GM12878 (cell line): Measurements from ENCODE around the gene CD2. TPM values are rescaled to one million over a fixed set of nuclear protein-coding genes. Genes with fewer than 3 reads are reported as not detected.
A peak's percentile ranks its signal among the peaks of the same experiment; 100 is the strongest.

Experiments used
- ATAC-seq: fragments of 200-7000 bp; cut with Tn5 transposase; 3 replicates; pipeline ENCODE4 v1.9.1; 2020; ENCODE audit warnings: mild to moderate bottlenecking, moderate library complexity
- BruUV-seq: library from RNA; stranded (reverse); fragments of 400-500 nt; replicated peaks from 2 replicates; lab custom pipeline; 2021; lab: Mats Ljungman, UMichigan
- CTCF ChIA-PET: fragments of 300-600 bp; sonication (Branson Sonifier 250); formaldehyde crosslinking; extraction: SDS; loops from one replicate; lab custom pipeline; 2021; ENCODE audit warnings: inconsistent platforms; lab: Yijun Ruan, JAX
- POLR2A ChIA-PET: fragments of 350-600 bp; formaldehyde crosslinking; extraction: SDS; loops from one replicate; lab custom pipeline; 2021; ENCODE audit warnings: inconsistent platforms; lab: Charles Lee
- RAD21 ChIA-PET: fragments of 300-600 bp; sonication (Branson Sonifier 250); formaldehyde crosslinking; loops from one replicate; lab custom pipeline; 2023; ENCODE audit warnings: antibody characterized with exemption; ENCODE audit not compliant: unreplicated experiment; lab: Charles Lee
- SMC1A ChIA-PET: fragments of 300-600 bp; sonication (Branson Sonifier 250); formaldehyde crosslinking; loops from one replicate; lab custom pipeline; 2023; ENCODE audit not compliant: unreplicated experiment, uncharacterized antibody; lab: Charles Lee
- DNase-seq: peaks from one replicate; pipeline ENCODE4 v3.0.0-alpha.2; 2011; ENCODE audit warnings: low read depth, low spot score
- FAIRE-seq: peaks from 3 replicates; lab custom pipeline; 2011; peaks lifted over from hg19 to GRCh38; lab: Jason Lieb, UNC
- H2AFZ ChIP-seq: 2 replicates; pipeline ENCODE4 v1.6.0; 2011; ENCODE audit warnings: low read depth, low read length, control low read depth; ENCODE audit not compliant: control insufficient read depth
- H3K27ac ChIP-seq: 2 replicates; pipeline ENCODE4 v1.5.1; 2011; ENCODE audit warnings: control low read depth; ENCODE audit not compliant: control insufficient read depth, insufficient read depth
- H3K27me3 ChIP-seq, 2 experiments: replicated peaks in 1 of 2; 2 replicates each; pipeline versions ENCODE4 v1.6.0 to v1.6.1; 2011; ENCODE audit warnings: low read length in 1 of 2; ENCODE audit not compliant: control insufficient read depth in 2 of 2, insufficient read depth in 2 of 2
- H3K36me3 ChIP-seq, 2 experiments: 2 replicates each; pipeline ENCODE4 v1.5.1; 2011; ENCODE audit warnings: low read length in 1 of 2; ENCODE audit not compliant: control insufficient read depth in 2 of 2, insufficient read depth in 2 of 2
- H3K4me1 ChIP-seq: 2 replicates; pipeline ENCODE4 v1.6.1; 2011; ENCODE audit warnings: mild to moderate bottlenecking, low read length, moderate library complexity, mixed read lengths; ENCODE audit not compliant: control insufficient read depth, insufficient read depth
- H3K4me2 ChIP-seq: 2 replicates; pipeline ENCODE4 v1.6.0; 2011; ENCODE audit warnings: control low read depth; ENCODE audit not compliant: control insufficient read depth, insufficient read depth
- H3K4me3 ChIP-seq: fragments of 200-600 bp; sonication (generic); 2 replicates; pipeline ENCODE4 v1.5.1; 2016
- H3K79me2 ChIP-seq: 2 replicates; pipeline ENCODE4 v1.6.0; 2011; ENCODE audit warnings: low read length; ENCODE audit not compliant: control insufficient read depth, insufficient read depth
- H3K9ac ChIP-seq: 2 replicates; pipeline ENCODE4 v1.8.0; 2011; ENCODE audit warnings: low read length, control low read depth, mixed read lengths; ENCODE audit not compliant: control insufficient read depth, insufficient read depth
- H3K9me3 ChIP-seq: replicated peaks from 3 replicates; pipeline ENCODE4 v1.5.1; 2011; ENCODE audit warnings: mild to moderate bottlenecking, low read length; ENCODE audit not compliant: control insufficient read depth, insufficient read depth
- H4K20me1 ChIP-seq: 2 replicates; pipeline ENCODE4 v1.6.0; 2011; ENCODE audit not compliant: control insufficient read depth, insufficient read depth
- ATF7 ChIP-seq: fragments of 450-650 bp; IDR thresholded peaks from 2 replicates; pipeline ENCODE4 v1.6.1; 2016; ENCODE audit warnings: low read depth, mild to moderate bottlenecking
- BCL11A ChIP-seq: IDR thresholded peaks from 2 replicates; pipeline ENCODE4 v1.6.1; 2011; ENCODE audit warnings: low read depth, low read length
- BCL3 ChIP-seq: IDR thresholded peaks from 2 replicates; pipeline ENCODE4 v1.6.1; 2011; ENCODE audit warnings: borderline replicate concordance, low read depth, mild to moderate bottlenecking, moderate library complexity, low read length; ENCODE audit not compliant: insufficient read depth, poor library complexity, severe bottlenecking
- GABPA ChIP-seq: IDR thresholded peaks from 2 replicates; pipeline ENCODE4 v1.6.1; 2014; ENCODE audit warnings: antibody characterized with exemption, low read depth, mild to moderate bottlenecking, inconsistent platforms
- HDGF ChIP-seq: fragments of 450-650 bp; IDR thresholded peaks from 2 replicates; pipeline ENCODE4 v1.6.1; 2016; ENCODE audit warnings: antibody characterized with exemption
- KAT2A ChIP-seq: conservative IDR thresholded peaks from 2 replicates; pipeline ENCODE4 v1.6.1; 2011; ENCODE audit warnings: low read depth, low read length; ENCODE audit not compliant: control insufficient read depth
- NBN ChIP-seq: fragments of 450-650 bp; IDR thresholded peaks from 2 replicates; pipeline ENCODE4 v1.6.1; 2016
- NFXL1 ChIP-seq: fragments of 450-650 bp; IDR thresholded peaks from 2 replicates; pipeline ENCODE4 v1.6.1; 2017; ENCODE audit warnings: antibody characterized with exemption, mild to moderate bottlenecking, borderline replicate concordance
- PAX8 ChIP-seq: fragments of 450-650 bp; IDR thresholded peaks from 2 replicates; pipeline ENCODE4 v1.6.1; 2017; ENCODE audit warnings: mild to moderate bottlenecking, moderate library complexity
- RBBP5 ChIP-seq: fragments of 200-600 bp; sonication (generic); conservative IDR thresholded peaks from 2 replicates; pipeline ENCODE4 v1.6.1; 2016
- SRF ChIP-seq, 2 experiments: IDR thresholded peaks; 2 replicates each; pipeline ENCODE4 v1.6.1; 2011; ENCODE audit warnings: low read depth in 2 of 2, low read length in 2 of 2, mild to moderate bottlenecking in 1 of 2, moderate library complexity in 1 of 2
- SUZ12 ChIP-seq: fragments of 200-600 bp; sonication (generic); IDR thresholded peaks from one replicate; pipeline ENCODE4 v1.6.1; 2018; ENCODE audit warnings: antibody characterized with exemption, mild to moderate bottlenecking; ENCODE audit not compliant: unreplicated experiment
- ZBTB33 ChIP-seq: fragments of 450-650 bp; IDR thresholded peaks from 2 replicates; pipeline ENCODE4 v1.6.1; 2017; ENCODE audit warnings: mild to moderate bottlenecking
- ZZZ3 ChIP-seq: IDR thresholded peaks from 2 replicates; pipeline ENCODE4 v1.6.1; 2011; ENCODE audit warnings: low read depth; ENCODE audit not compliant: control insufficient read depth, insufficient read length
- WGBS: methylation state at CpG from one replicate; pipeline ENCODE4 v1.1.6; 2016; ENCODE audit warnings: low lambda C conversion rate; ENCODE audit not compliant: insufficient replicate concordance, insufficient coverage; ENCODE audit errors: missing lambda C conversion rate; 5-methylcytosine and 5-hydroxymethylcytosine counted together
- in situ Hi-C: fragments of 300-500 bp; cut with MboI; formaldehyde crosslinking; loops from 9 replicates; pipeline ENCODE4 v1.14.3; 2018; ENCODE audit warnings: mixed read lengths
- intact Hi-C: fragments of 100-400 bp; cut with micrococcal nuclease; formaldehyde crosslinking; loops from one replicate; pipeline ENCODE4 v1.14.2; 2022; ENCODE audit not compliant: unreplicated experiment
- polyA plus RNA-seq, 11 experiments: library from polyadenylated mRNA; depleted of rRNA in 4 of 11; unstranded in 6 of 11; stranded (reverse) in 5 of 11; fragments of >200 nt; fragmentation: Nextera tagmentation in 4 of 11; fragmentation: Illumina TruSeq in 1 of 11; extraction: Ambion mirVana in 4 of 11; extraction: Trizol in 1 of 11; gene quantifications; 1 replicate in 1 of 11; 2 replicates in 10 of 11; pipeline versions ENCODE4 v1.2.1 to v1.2.3, GENCODE V29; 2011 to 2016; ENCODE audit warnings: inconsistent platforms in 2 of 11, missing spikeins in 2 of 11, low read depth in 1 of 11
- total RNA-seq, 4 experiments: library from RNA; depleted of rRNA in 3 of 4; stranded (reverse); fragments of >200 nt in 3 of 4; fragmentation: Illumina TruSeq in 1 of 4; extraction: Trizol in 1 of 4; gene quantifications; 2 replicates each; pipeline versions ENCODE4 v1.2.1 to v1.2.3, GENCODE V29; 2013 to 2021

The CD2 gene
- total and polyA plus RNA-seq, 10 of the 15 experiments (the other 5 are each of a cell fraction or from before 2014, with no cell fraction given), result 0.15 to 4.3 (median 2.8) TPM

- TF ChIP-seq NBN, result peak; percentile 82
- peak; percentile 69 for TF ChIP-seq BCL11A
- no peak for TF ChIP-seq PAX8
- no peak for TF ChIP-seq ZZZ3
- TF ChIP-seq BCL3, result no peak
- TF ChIP-seq RBBP5, result no peak
- TF ChIP-seq ATF7, result peak; percentile 83
- TF ChIP-seq, all 136 proteins: peak for 36
Observed at GRCh38 chr1:116794804-116795481, 40.7 kb downstream of the CD2 start (continued).

GRCh38 chr1:116795482-116795829 is 41.2 kb downstream of the CD2 start:
- ChIA-PET RAD21 (interaction anchor here (0.6 to 5.5 kb wide), 16 partner anchors 9 to 265 kb away, joined by 3 to 49 read pairs (median 6); partner anchors contain the start of gene TTF2), POLR2A (interaction anchor here (0.6 to 2.8 kb wide), 7 partner anchors 12 to 80 kb away, joined by 3 to 12 read pairs (median 4); no protein-coding TSS in a partner anchor), SMC1A (interaction anchor here (0.5 to 6.8 kb wide), 22 partner anchors 9 to 257 kb away, joined by 3 to 72 read pairs (median 4); no protein-coding TSS in a partner anchor), CTCF (interaction anchor here (0.6 to 7.6 kb wide), 13 partner anchors 9 to 247 kb away, joined by 3 to 68 read pairs (median 6); no protein-coding TSS in a partner anchor)
- WGBS, result 95% methylated on average over 3 of the region's 3 CpGs
- no peaks in the 10 kb centered on the region for H3K36me3 ChIP-seq
- no peak for ATAC-seq
- intact Hi-C loops (loop anchor here (1.0 to 2.0 kb wide), 2 partner anchors 25 to 58 kb away; no protein-coding TSS in a partner anchor), in situ Hi-C loops (no loop called here)
- FAIRE-seq, result no peak
- H3K4me2 ChIP-seq, result peak overlapping the region; percentile 71
- BruUV-seq, result no TSS peak
- no peaks in the 10 kb centered on the region; the same call in 2 of the 3 replicates for H3K9me3 ChIP-seq
- DNase-seq, result no peak
- H2AFZ ChIP-seq, result no peak overlapping the region
- no peaks in the 10 kb centered on the region for H4K20me1 ChIP-seq
- no peaks in the 10 kb centered on the region for H3K27me3 ChIP-seq
- H3K4me1 ChIP-seq, result peaks cover 11% of the 10 kb centered on the region
- H3K9ac ChIP-seq, result 0 out of 2 replicates have a peak overlapping the region, but pooled peaks have one; percentile 2
- no peaks in the 10 kb centered on the region for H3K79me2 ChIP-seq
- H3K27ac ChIP-seq, result peak overlapping the region; percentile 57
- H3K4me3 ChIP-seq, result peak overlapping the region; percentile 14; the same call in 1 of the 2 replicates
- TF ChIP-seq NFXL1 (peak; percentile 100), HDGF (no peak), KAT2A (no peak), SRF (IDR thresholded peaks at IDR 0.05; ENCODE audit: low read depth in 2 of 2, low read length in 2 of 2) (no peak), BCL3 (no peak), SUZ12 (no peak), GABPA (no peak), ZBTB33 (no peak)
